Measurements from ENCODE around the gene LBHD1.
"Not testable (repeated sequence)": the region's sequence is repeated elsewhere in the genome, so short reads cannot be mapped to it uniquely, and the experiment has no call there.

LBHD1 gene

DNA sequence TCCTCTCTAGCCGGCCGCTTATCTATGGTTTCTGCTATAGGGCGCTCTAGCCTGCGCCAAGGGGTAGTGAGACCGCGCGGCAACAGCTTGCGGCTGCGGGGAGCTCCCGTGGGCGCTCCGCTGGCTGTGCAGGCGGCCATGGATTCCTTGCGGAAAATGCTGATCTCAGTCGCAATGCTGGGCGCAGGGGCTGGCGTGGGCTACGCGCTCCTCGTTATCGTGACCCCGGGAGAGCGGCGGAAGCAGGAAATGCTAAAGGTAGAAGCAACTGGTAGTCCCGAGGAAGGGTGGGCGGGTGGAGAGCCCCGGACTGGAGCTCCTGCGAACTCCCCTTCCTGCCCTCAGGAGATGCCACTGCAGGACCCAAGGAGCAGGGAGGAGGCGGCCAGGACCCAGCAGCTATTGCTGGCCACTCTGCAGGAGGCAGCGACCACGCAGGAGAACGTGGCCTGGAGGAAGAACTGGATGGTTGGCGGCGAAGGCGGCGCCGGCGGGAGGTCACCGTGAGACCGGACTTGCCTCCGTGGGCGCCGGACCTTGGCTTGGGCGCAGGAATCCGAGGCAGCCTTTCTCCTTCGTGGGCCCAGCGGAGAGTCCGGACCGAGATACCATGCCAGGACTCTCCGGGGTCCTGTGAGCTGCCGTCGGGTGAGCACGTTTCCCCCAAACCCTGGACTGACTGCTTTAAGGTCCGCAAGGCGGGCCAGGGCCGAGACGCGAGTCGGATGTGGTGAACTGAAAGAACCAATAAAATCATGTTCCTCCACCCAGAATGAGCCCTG is at the start of gene LBHD1, which contains the start of gene UQCC3:
Gene LBHD1 (minus strand): TSS at position 660 of the 782 bp plus-strand sequence. CDS start 2,236 bp downstream, outside the sequence.
Gene UQCC3 (plus strand): TSS at position 66 of the 782 bp plus-strand sequence. CDS start 73 bp downstream, at position 139.
- DNase-seq = peak; percentile 89

- DNase-seq = no peak
Measured at GRCh38 chr11:62719302-62719978, 47.4 kb upstream of the LBHD1 start.

DNA sequence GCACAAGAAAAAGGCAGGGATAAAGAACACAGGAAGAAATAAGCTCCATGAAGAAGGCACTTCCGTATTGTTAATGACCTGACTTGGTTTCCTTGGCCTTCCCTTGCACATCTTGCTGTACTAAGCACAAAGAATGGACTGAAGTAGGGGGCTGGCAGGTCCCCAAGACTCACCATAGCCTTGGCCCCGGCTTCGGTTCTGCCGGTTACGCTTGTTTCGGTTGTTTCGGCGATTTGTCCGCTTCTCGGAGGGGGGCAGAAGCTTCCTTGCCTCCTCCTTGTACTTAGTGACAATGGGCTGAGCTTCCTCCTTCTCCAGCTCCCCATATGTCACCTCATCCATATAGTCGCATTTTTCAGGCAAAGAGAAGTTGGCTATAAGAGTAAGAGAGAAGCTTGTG is 44.7 kb upstream of the LBHD1 start:
- DNase-seq = no peak

DNA sequence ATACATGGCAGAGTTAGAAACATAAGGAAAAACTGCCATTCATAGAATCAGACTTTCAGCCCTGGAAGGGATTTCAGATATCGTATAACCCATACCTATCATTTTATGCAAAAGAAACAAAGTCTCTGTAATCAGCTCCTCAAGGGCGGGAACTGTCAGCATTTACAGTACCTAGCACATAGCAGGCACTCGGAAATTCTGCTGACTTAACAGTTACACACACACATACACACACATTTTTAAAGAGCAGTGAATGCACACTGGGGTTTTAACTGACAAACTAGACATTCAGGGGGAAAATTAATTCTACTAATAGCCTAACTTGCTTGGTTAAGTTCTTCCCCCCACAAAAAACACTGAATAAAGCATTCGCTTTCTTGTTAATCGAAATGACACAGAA is 44.1 kb upstream of the LBHD1 start:
- DNase-seq = no peak

DNA sequence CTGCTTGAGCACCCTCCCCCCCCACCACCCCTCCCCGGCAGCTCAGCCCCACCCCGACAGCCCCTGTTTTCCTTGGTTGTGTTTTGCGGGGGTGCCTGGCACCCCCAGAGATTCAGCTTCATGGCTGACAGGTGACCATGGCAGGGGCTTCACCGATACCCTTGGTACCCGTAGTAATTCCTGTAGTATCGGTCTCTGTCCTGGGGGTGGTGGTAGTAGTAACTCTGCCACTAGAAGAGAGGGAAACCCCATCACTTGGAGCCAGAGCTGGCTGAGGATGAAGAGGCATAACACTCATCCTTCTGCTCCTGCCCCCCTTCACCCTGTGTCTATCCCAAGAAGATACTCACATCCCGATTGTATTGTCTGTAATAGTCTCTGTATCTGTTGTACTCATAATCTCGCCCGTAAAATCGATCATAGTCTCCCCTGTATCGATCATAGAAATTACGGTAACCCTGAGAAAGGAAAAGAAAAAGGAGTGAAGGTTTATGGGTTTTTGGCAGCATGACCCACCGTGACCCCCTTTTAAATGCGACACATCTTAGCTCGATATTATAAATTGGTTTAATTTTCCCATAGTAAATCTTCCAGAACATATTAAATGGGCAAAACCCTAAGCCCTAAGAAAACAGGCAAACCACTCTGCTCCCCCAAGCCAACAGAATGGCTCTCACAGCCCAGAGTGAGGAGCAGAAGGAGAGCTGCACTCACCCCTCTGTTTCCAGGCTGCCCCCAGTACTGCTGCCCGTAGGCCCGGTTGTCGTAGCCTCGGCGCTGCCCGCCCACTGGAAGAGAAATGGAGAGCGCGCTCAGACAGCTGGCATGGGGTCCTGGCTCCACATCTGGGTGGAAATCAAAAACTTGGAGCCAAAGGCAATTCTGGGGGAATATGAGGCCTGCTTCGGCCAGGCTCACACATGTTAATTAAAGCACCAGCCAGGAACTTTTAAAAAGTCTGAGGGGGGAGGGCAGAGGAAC is 43.4 kb upstream of the LBHD1 start:
- no peak for DNase-seq

- DNase-seq = no peak
Measured at GRCh38 chr11:62713343-62713742, 41.3 kb upstream of the LBHD1 start.

- no peak for DNase-seq
Measured at GRCh38 chr11:62712861-62713260, 40.8 kb upstream of the LBHD1 start.

DNA sequence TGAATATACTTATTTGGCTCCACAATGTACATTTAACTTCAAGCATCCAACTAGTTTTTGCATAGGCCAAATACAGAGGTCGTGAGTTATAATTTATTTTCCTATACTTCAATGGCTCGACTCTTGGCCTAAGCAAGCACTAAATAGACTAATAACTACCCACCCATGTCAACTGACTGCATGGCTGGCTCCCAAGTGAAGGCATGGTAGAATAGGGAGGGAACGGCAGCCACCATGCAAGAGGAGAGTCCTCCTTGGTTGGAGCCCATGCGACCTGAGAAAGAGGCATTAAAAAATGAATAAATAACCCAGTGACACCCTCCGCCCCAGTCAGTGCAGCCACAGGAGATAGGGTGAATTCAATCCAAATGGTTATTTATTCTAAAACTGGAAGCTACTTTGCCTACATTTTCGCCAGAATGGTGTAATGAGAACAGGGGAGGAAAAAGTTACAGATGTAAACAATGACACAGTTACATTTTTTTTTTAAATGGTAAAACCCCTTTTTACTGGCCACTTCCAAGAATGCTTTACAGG is 40.3 kb upstream of the LBHD1 start:
- no peak for DNase-seq

- no peak for DNase-seq
Measured at GRCh38 chr11:62710001-62710345, 37.9 kb upstream of the LBHD1 start.

DNA sequence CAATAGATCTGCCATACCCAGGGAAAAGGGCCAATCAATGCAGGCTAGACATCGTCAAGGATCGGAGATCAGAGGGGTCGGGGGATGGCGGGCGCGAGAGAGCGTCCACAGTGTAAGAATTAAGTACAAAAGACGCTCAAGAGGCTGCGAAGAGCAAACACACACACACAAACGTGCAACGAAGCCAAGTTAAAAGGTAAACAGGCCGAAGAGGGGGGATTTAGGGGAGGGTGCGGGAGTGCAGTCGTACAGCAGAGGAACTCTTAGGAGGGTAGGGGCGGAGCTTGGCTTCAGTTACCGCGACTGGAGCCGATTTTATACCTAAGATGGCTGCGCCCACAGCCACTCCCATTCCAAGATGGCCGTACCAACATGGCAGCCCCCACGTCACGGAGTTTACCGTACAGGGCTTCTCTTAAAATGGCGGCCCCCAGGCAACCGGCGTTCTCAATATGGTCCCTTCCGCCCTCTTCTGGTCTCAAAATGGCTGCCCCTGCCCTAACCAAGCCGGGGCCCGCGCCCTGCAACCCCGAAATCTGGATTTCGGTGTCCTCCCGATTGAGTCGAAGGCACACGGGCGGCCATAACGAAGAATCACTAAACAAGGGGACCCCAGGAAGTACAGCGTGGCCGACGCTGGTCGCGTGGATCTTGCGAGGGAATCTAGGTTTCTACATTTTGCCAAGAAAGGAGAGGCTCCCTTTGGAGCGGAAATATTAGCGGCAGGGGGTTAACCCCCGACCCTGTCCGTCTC is 37.4 kb upstream of the LBHD1 start:
- peak; percentile 92 for DNase-seq

- peak; percentile 75 for DNase-seq
Measured at GRCh38 chr11:62708793-62709192, 36.7 kb upstream of the LBHD1 start.

GRCh38 chr11:62708392-62708791 is 36.3 kb upstream of the LBHD1 start:
- DNase-seq = peak; percentile 59

GRCh38 chr11:62707277-62707861 is 35.3 kb upstream of the LBHD1 start, which contains the start of the genes BSCL2 and GNG3:
BSCL2 (minus strand) TSS chr11:62707424; CDS start chr11:62707195, 229 bp downstream.
GNG3 (plus strand) TSS chr11:62707676; CDS start chr11:62708296, 620 bp downstream.
- peak; percentile 55 for DNase-seq

- no peak for DNase-seq
Measured at GRCh38 chr11:62706850-62707247, 34.8 kb upstream of the LBHD1 start.

DNA sequence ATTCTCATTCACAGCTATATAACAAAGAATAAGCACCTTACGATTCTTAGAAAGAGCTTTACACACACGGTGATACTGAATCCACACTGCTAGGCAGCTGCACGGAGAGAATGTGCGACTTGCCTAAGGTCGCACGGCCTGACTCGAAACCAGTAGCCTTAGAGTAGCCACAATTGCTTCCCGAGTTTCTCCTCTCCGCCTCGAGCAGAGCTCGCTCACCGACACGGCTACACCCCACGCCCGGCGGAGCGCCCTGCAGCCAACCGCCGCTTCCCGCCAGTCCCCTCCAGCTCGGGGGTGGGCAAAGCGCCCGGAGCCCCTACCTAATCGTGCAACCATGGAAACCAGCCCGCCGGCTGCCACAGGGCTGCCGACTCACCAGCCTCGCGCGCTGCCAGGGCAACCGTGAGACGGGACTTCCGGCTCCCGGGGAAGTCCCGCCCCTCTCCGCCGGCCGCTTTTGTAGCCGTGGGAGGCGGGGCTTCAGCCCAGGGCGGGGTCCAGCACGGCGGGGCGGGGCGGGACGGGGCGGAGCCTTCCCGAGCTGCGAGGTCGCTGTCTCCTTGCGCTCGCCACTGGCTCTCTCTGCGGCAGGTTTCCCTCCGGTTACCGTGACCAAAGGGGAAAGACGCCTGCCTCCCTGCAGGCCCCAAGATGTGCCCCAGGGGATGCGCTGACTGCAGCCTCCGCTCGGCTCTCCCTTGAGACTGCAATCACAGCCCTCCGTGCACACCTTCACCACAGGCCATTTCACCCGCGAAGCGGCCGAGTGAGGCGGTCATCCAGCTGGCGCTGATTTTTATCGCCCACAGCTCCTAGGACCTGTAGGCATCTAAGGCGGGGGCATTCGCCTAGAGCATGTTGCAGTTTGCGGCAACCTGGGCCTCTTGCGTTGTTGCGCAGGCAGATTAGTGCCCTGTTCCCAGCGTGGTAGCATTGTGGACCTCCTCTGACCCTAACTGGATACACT is 34.1 kb upstream of the LBHD1 start:
- peak; percentile 98 for DNase-seq

DNA sequence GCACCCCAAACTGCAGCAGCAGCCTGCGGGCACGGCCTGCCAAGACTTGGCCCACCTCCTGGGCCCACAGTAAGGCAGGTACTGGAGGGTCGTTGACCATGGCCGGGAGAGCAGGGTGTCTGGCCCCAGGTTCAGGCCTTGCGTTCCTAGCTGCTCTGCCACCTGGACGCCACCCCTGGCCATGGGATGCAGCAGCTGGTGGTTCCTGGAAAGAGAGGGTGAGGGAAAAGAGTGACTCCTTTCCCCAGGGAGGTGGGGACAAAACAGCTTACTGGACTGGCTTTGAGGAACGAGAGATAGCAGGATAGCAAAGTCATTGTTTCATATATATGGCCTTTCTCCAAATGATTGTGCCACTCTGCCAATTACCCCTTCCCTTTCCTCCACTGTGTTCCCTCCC is 33.3 kb upstream of the LBHD1 start:
- no peak for DNase-seq

DNA sequence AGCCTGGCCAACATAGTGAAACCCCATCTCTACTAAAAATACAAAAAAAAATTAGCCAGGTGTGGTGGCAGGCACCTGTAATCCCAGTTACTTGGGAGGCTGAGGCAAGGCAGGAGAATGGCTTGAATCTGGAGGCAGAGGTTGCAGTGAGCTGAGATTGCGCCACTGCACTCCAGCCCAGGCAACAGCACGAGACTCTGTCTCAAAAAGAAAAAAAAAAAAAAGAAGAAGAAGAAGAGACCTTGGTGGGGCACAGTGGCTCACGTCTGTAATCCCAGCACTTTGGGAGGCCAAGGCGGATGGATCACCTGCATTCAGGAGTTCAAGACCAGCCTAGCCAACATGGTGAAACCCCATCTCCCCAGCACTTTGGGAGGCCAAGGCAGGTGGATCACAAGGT is 31.9 kb upstream of the LBHD1 start:
- DNase-seq = not testable (repeated sequence)

GRCh38 chr11:62702246-62702645 is 30.2 kb upstream of the LBHD1 start:
- DNase-seq = no peak

GRCh38 chr11:62694455-62695167 is 22.5 kb upstream of the LBHD1 start:
- peak; percentile 83 for DNase-seq
